Caco-2 (cell line): ENCODE results near the gene PID1. TPM values are rescaled to one million over a fixed set of nuclear protein-coding genes. Genes with fewer than 3 reads are reported as not detected.

ENCODE experiments used
- BruUV-seq: library from RNA; stranded (reverse); fragments of 400-500 nt; replicated peaks from 2 replicates; lab custom pipeline; 2021; lab: Mats Ljungman, UMichigan
- CTCF ChIA-PET: fragments of 300-600 bp; sonication (Branson Sonifier 250); formaldehyde crosslinking; loops from one replicate; lab custom pipeline; 2022; ENCODE audit warnings: antibody characterized with exemption; lab: Charles Lee
- POLR2A ChIA-PET: fragments of 300-600 bp; sonication (Branson Sonifier 250); formaldehyde crosslinking; loops from one replicate; lab custom pipeline; 2022; ENCODE audit warnings: antibody characterized with exemption; lab: Charles Lee
- DNase-seq, 2 experiments: peaks; one replicate each; pipeline versions ENCODE4 v3.0.0 to v3.0.0-alpha.2; 2020 to 2022
- H3K27me3 ChIP-seq: replicated peaks from 2 replicates; pipeline ENCODE4 v1.6.0; 2011; ENCODE audit warnings: low read length; ENCODE audit not compliant: control insufficient read depth, insufficient read depth
- H3K36me3 ChIP-seq: 2 replicates; pipeline ENCODE4 v1.5.1; 2011; ENCODE audit warnings: low read length; ENCODE audit not compliant: control insufficient read depth, insufficient read depth
- H3K4me1 ChIP-seq: fragments of 250-450 bp; sonication (Bioruptor Pico); 2 replicates; pipeline ENCODE4 v1.5.1; 2020; ENCODE audit warnings: mild to moderate bottlenecking
- H3K4me3 ChIP-seq: 2 replicates; pipeline ENCODE4 v1.5.1; 2011; ENCODE audit warnings: low read depth, mild to moderate bottlenecking, control low read depth, low read length
- H3K9me3 ChIP-seq: fragments of 250-450 bp; sonication (Bioruptor Pico); 2 replicates; pipeline ENCODE4 v1.5.1; 2020; ENCODE audit warnings: mild to moderate bottlenecking, moderate library complexity
- H3K27ac Mint-ChIP-seq: one replicate; pipeline ENCODE4 v1.8.0; 2022; ENCODE audit warnings: mixed read lengths; ENCODE audit not compliant: unreplicated experiment
- H3K27me3 Mint-ChIP-seq: one replicate; pipeline ENCODE4 v1.8.0; 2022; ENCODE audit warnings: mixed read lengths; ENCODE audit not compliant: insufficient read depth, unreplicated experiment
- H3K36me3 Mint-ChIP-seq: one replicate; pipeline ENCODE4 v1.8.0; 2022; ENCODE audit warnings: mild to moderate bottlenecking, mixed read lengths; ENCODE audit not compliant: insufficient read depth, unreplicated experiment
- H3K4me1 Mint-ChIP-seq: one replicate; pipeline ENCODE4 v1.8.0; 2022; ENCODE audit warnings: low read depth, mixed read lengths; ENCODE audit not compliant: unreplicated experiment
- H3K4me3 Mint-ChIP-seq: one replicate; pipeline ENCODE4 v1.8.0; 2022; ENCODE audit warnings: mild to moderate bottlenecking, moderate library complexity, mixed read lengths; ENCODE audit not compliant: unreplicated experiment
- H3K9me3 Mint-ChIP-seq: one replicate; pipeline ENCODE4 v1.8.0; 2022; ENCODE audit warnings: mixed read lengths; ENCODE audit not compliant: unreplicated experiment
- intact Hi-C: fragments of 100-400 bp; cut with micrococcal nuclease; formaldehyde crosslinking; loops from one replicate; pipeline ENCODE4 v1.10.0; 2022; ENCODE audit not compliant: unreplicated experiment
- total RNA-seq: library from RNA; stranded (reverse); gene quantifications from 2 replicates; pipeline ENCODE4 v1.2.3, GENCODE V29; 2022
- TF ChIP-seq, protein P1 (sequence below), 2 experiments: fragments of 200-600 bp in 1 of 2; IDR thresholded peaks; 1 replicate in 1 of 2; 2 replicates in 1 of 2; pipeline versions ENCODE4 v1.5.1 to v1.8.0; 2011 to 2022; ENCODE audit warnings: antibody characterized with exemption in 1 of 2, control low read depth in 1 of 2, inconsistent platforms in 1 of 2, low read depth in 1 of 2, low read length in 1 of 2, mild to moderate bottlenecking in 1 of 2, moderate library complexity in 1 of 2; ENCODE audit not compliant: insufficient read depth in 1 of 2, severe bottlenecking in 1 of 2, unreplicated experiment in 1 of 2

Gene PID1
- total RNA-seq, 1 experiment from 2014 or later: 9.8 TPM

DNA sequence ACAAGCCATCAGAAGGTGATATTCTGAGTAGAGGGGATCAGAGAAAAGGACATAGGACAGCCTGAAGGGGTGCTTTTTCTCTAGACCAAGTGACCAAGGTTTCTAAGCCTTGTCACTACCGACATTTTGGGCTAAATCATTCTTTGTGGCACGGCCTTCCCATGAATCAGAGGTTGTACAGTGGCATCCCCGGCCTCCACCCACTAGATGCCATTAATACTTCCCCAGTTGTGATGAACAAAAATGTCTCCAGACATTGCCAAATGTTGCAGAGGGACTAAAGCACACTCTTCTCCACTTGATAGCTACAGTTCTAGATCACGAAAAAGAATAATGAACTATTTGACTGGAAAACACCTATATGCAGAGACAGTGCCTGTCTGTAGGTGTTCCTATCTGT is 143.6 kb downstream of the PID1 start:
- Histone ChIP-seq H3K4me3 (no peak overlapping the region), H3K4me1 (no peaks in the 10 kb centered on the region), H3K9me3 (no peaks in the 10 kb centered on the region), H3K27me3 (no peaks in the 10 kb centered on the region), H3K36me3 (no peaks in the 10 kb centered on the region)
- Mint-ChIP-seq H3K27ac (no peak overlapping the region), H3K27me3 (no peaks in the 10 kb centered on the region), H3K4me1 (no peaks in the 10 kb centered on the region), H3K4me3 (no peak overlapping the region), H3K9me3 (no peaks in the 10 kb centered on the region), H3K36me3 (no peaks in the 10 kb centered on the region)
- ChIA-PET CTCF (no interaction called here), POLR2A (no interaction called here)
- DNase-seq: no peak
- no TSS peak for BruUV-seq
- TF ChIP-seq, protein P1, sequence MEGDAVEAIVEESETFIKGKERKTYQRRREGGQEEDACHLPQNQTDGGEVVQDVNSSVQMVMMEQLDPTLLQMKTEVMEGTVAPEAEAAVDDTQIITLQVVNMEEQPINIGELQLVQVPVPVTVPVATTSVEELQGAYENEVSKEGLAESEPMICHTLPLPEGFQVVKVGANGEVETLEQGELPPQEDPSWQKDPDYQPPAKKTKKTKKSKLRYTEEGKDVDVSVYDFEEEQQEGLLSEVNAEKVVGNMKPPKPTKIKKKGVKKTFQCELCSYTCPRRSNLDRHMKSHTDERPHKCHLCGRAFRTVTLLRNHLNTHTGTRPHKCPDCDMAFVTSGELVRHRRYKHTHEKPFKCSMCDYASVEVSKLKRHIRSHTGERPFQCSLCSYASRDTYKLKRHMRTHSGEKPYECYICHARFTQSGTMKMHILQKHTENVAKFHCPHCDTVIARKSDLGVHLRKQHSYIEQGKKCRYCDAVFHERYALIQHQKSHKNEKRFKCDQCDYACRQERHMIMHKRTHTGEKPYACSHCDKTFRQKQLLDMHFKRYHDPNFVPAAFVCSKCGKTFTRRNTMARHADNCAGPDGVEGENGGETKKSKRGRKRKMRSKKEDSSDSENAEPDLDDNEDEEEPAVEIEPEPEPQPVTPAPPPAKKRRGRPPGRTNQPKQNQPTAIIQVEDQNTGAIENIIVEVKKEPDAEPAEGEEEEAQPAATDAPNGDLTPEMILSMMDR (IDR thresholded peaks at IDR 0.05; ENCODE audit: insufficient read depth in 1 of 2, low read depth in 1 of 2, low read length in 1 of 2, severe bottlenecking in 1 of 2, unreplicated experiment in 1 of 2): no peak
- intact Hi-C loops: no loop called here

- H3K36me3 Mint-ChIP-seq: no peaks in the 10 kb centered on the region
- DNase-seq: no peak
- intact Hi-C loops: no loop called here
- no peak overlapping the region for H3K27ac Mint-ChIP-seq
- Histone ChIP-seq H3K9me3 (no peaks in the 10 kb centered on the region), H3K27me3 (no peaks in the 10 kb centered on the region), H3K4me3 (no peak overlapping the region), H3K4me1 (no peaks in the 10 kb centered on the region), H3K36me3 (no peaks in the 10 kb centered on the region)
- no peaks in the 10 kb centered on the region for H3K9me3 Mint-ChIP-seq
- H3K27me3 Mint-ChIP-seq: no peaks in the 10 kb centered on the region
- POLR2A ChIA-PET: no interaction called here
- no peak overlapping the region for H3K4me3 Mint-ChIP-seq
- TF ChIP-seq, protein P1 (IDR thresholded peaks at IDR 0.05; ENCODE audit: insufficient read depth in 1 of 2, low read depth in 1 of 2, low read length in 1 of 2, severe bottlenecking in 1 of 2, unreplicated experiment in 1 of 2): no peak
- H3K4me1 Mint-ChIP-seq: no peaks in the 10 kb centered on the region
- BruUV-seq: no TSS peak
- CTCF ChIA-PET: no interaction called here
These were observed 145.0 kb downstream of the PID1 start for GRCh38 chr2:229126066-229126465.

DNA sequence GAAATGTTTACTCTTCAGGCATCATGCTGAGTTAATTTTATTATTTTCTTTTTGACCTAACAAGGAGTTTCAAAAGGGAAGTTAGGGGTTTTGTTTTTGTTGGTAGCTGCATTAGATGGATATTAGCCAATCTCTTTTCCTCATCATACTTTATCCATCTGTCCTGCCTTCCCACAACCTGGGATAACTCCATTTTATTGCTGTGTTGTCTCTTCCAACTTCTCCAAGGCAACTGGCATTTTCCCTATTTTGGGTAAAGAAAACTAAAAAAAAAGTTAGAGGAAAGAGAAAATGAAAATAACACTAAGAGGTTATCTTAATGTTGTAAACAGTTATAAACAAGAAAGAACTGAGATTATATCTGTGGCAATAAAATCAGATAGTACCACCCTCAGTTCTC is 147.0 kb downstream of the PID1 start:
- Histone ChIP-seq H3K4me1 (no peaks in the 10 kb centered on the region), H3K9me3 (no peaks in the 10 kb centered on the region), H3K4me3 (no peak overlapping the region), H3K27me3 (no peaks in the 10 kb centered on the region), H3K36me3 (no peaks in the 10 kb centered on the region)
- ChIA-PET POLR2A (no interaction called here), CTCF (no interaction called here)
- Mint-ChIP-seq H3K36me3 (no peaks in the 10 kb centered on the region), H3K4me1 (no peaks in the 10 kb centered on the region), H3K27ac (no peak overlapping the region), H3K4me3 (no peak overlapping the region), H3K9me3 (no peaks in the 10 kb centered on the region), H3K27me3 (no peaks in the 10 kb centered on the region)
- TF ChIP-seq, protein P1 (IDR thresholded peaks at IDR 0.05; ENCODE audit: insufficient read depth in 1 of 2, low read depth in 1 of 2, low read length in 1 of 2, severe bottlenecking in 1 of 2, unreplicated experiment in 1 of 2): no peak
- no peak for DNase-seq
- BruUV-seq: no TSS peak
- intact Hi-C loops: no loop called here
